GM23248 (cell line): ENCODE results near the gene KCNQ5. TPM values are rescaled to one million over a fixed set of nuclear protein-coding genes. Genes with fewer than 3 reads are reported as not detected.
"Not testable (repeated sequence)": the region's sequence is repeated elsewhere in the genome, so short reads cannot be mapped to it uniquely, and the experiment has no call there.

Source experiments
- DNase-seq: peaks from one replicate; pipeline ENCODE4 v3.0.0-alpha.2; 2015
- H2AFZ ChIP-seq: fragments of 200-600 bp; sonication (generic); 2 replicates; pipeline ENCODE4 v1.6.1; 2016; ENCODE audit warnings: antibody characterized with exemption
- H3F3A ChIP-seq: fragments of 200-600 bp; sonication (generic); 2 replicates; pipeline ENCODE4 v1.6.1; 2016; ENCODE audit warnings: mild to moderate bottlenecking, antibody characterized with exemption, mixed run types; ENCODE audit not compliant: insufficient read depth
- H3K27ac ChIP-seq: fragments of 200-600 bp; sonication (generic); 2 replicates; pipeline ENCODE4 v1.5.1; 2016; ENCODE audit warnings: mild to moderate bottlenecking
- H3K27me3 ChIP-seq: fragments of 200-600 bp; sonication (generic); replicated peaks from 2 replicates; pipeline ENCODE4 v1.6.1; 2016; ENCODE audit warnings: mild to moderate bottlenecking; ENCODE audit not compliant: insufficient read depth
- H3K36me3 ChIP-seq: fragments of 200-600 bp; sonication (generic); 2 replicates; pipeline ENCODE4 v1.6.1; 2016; ENCODE audit warnings: low read depth, mild to moderate bottlenecking
- H3K4me1 ChIP-seq: fragments of 200-600 bp; sonication (generic); 2 replicates; pipeline ENCODE4 v1.6.1; 2016; ENCODE audit warnings: mild to moderate bottlenecking; ENCODE audit not compliant: insufficient read depth
- H3K4me2 ChIP-seq: fragments of 200-600 bp; sonication (generic); one replicate; pipeline ENCODE4 v1.6.1; 2016; ENCODE audit warnings: mild to moderate bottlenecking; ENCODE audit not compliant: unreplicated experiment
- H3K4me3 ChIP-seq: fragments of 200-600 bp; sonication (generic); 2 replicates; pipeline ENCODE4 v1.5.1; 2016; ENCODE audit warnings: mild to moderate bottlenecking
- H3K79me2 ChIP-seq: fragments of 200-600 bp; sonication (generic); 2 replicates; pipeline ENCODE4 v1.6.1; 2016; ENCODE audit warnings: mild to moderate bottlenecking; ENCODE audit not compliant: insufficient read depth
- H3K9ac ChIP-seq: fragments of 200-600 bp; sonication (generic); 2 replicates; pipeline ENCODE4 v1.6.1; 2016; ENCODE audit warnings: mild to moderate bottlenecking
- H3K9me2 ChIP-seq: fragments of 200-600 bp; sonication (generic); 2 replicates; pipeline ENCODE4 v1.6.1; 2016; ENCODE audit warnings: mixed run types, mild to moderate bottlenecking, moderate library complexity; ENCODE audit not compliant: insufficient read depth
- H3K9me3 ChIP-seq: fragments of 200-600 bp; sonication (generic); one replicate; pipeline ENCODE4 v1.6.1; 2017; ENCODE audit warnings: low read depth
- H4K20me1 ChIP-seq: fragments of 200-600 bp; sonication (generic); 2 replicates; pipeline ENCODE4 v1.6.0; 2016; ENCODE audit not compliant: insufficient read depth
- EZH2 ChIP-seq: fragments of 200-600 bp; sonication (generic); IDR thresholded peaks from 2 replicates; pipeline ENCODE4 v1.6.1; 2018; ENCODE audit warnings: antibody characterized with exemption, mild to moderate bottlenecking; ENCODE audit not compliant: insufficient read depth, poor library complexity, severe bottlenecking
- EZH2phosphoT487 ChIP-seq: fragments of 200-600 bp; sonication (generic); IDR thresholded peaks from 2 replicates; pipeline ENCODE4 v1.6.1; 2018; ENCODE audit warnings: antibody characterized with exemption, moderate library complexity, mild to moderate bottlenecking, low read depth; ENCODE audit not compliant: insufficient read depth
- WGBS, 2 experiments: methylation state at CpG; one replicate each; pipeline ENCODE4 v1.1.6; 2015 to 2017; ENCODE audit warnings: low lambda C conversion rate in 2 of 2, low coverage in 1 of 2; ENCODE audit errors: missing lambda C conversion rate in 2 of 2; 5-methylcytosine and 5-hydroxymethylcytosine counted together
- in situ Hi-C: fragments of 300-500 bp; cut with MboI; formaldehyde crosslinking; loops from 2 replicates; pipeline ENCODE4 v1.15.0; 2020
- polyA plus RNA-seq: library from polyadenylated mRNA; unstranded; fragments of >200 nt; fragmentation: Nextera tagmentation; extraction: Ambion mirVana; gene quantifications from 2 replicates; pipeline ENCODE4 v1.2.1, GENCODE V29; 2016
- total RNA-seq: library from RNA; depleted of rRNA; stranded (reverse); fragments of >200 nt; shearing (Covaris generic); gene quantifications from 2 replicates; pipeline ENCODE4 v1.2.3, GENCODE V29; 2014

The KCNQ5 gene
- total and polyA plus RNA-seq, 2 experiments from 2014 or later: 5.7 to 10.8 TPM

DNA sequence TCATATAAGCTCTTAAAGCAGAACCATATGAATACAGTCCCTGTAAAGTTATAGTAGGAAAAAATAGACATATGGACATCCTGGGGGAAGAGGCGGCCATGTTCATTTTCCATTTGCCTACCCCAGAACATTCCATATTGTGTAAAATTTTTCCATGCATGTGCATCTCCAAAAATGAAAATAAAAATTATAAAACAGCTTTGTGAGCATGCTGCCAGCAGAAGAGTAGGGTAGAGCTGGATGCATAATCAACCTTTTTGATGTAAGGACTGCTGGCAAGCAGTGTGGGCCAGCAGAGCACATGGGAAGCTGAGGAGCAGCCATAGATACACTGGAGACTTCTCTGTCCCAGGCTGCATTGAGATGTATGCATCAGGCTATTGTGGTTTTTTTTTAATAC, 271.0 kb downstream of the KCNQ5 start:
- H3K9me2 ChIP-seq: no peaks in the 10 kb centered on the region
- H3K79me2 ChIP-seq: no peaks in the 10 kb centered on the region
- H3K4me3 ChIP-seq: no peak overlapping the region
- H3K36me3 ChIP-seq: no peaks in the 10 kb centered on the region
- H3K4me1 ChIP-seq: no peaks in the 10 kb centered on the region
- no peak overlapping the region for H3K4me2 ChIP-seq
- H3K27me3 ChIP-seq: no peaks in the 10 kb centered on the region
- in situ Hi-C loops: no loop called here
- TF ChIP-seq EZH2: no peak
- WGBS, 2 experiments: 81 to 94% methylated on average over 1 of the region's 1 CpG
- DNase-seq: no peak
- H2AFZ ChIP-seq: no peak overlapping the region
- no peak overlapping the region for H3K9ac ChIP-seq
- H3K27ac ChIP-seq: no peak overlapping the region
- no peaks in the 10 kb centered on the region for H3F3A ChIP-seq
- H4K20me1 ChIP-seq: no peaks in the 10 kb centered on the region
- no peaks in the 10 kb centered on the region for H3K9me3 ChIP-seq

- Histone ChIP-seq H3K4me3 (no peak overlapping the region), H3K9me2 (no peaks in the 10 kb centered on the region), H3K4me2 (no peak overlapping the region), H3K79me2 (no peaks in the 10 kb centered on the region), H3F3A (no peaks in the 10 kb centered on the region), H3K4me1 (no peaks in the 10 kb centered on the region), H4K20me1 (no peaks in the 10 kb centered on the region), H3K36me3 (no peaks in the 10 kb centered on the region), H3K9me3 (no peaks in the 10 kb centered on the region), H2AFZ (no peak overlapping the region), H3K27ac (no peak overlapping the region), H3K27me3 (no peaks in the 10 kb centered on the region), H3K9ac (no peak overlapping the region)
- no peak for TF ChIP-seq EZH2
- no peak for TF ChIP-seq EZH2phosphoT487
- in situ Hi-C loops: no loop called here
- DNase-seq: no peak
- 77 to 78% methylated on average over 2 of the region's 2 CpGs for WGBS, 2 experiments
Observed at GRCh38 chr6:72894091-72894490, 272.2 kb downstream of the KCNQ5 start.

- 39 to 46% methylated on average over 3 of the region's 3 CpGs for WGBS, 2 experiments
- H3K4me3 ChIP-seq, DNase-seq, H3K36me3 ChIP-seq, H3K4me1 ChIP-seq, H3K9me2 ChIP-seq, H3K9ac ChIP-seq, H2AFZ ChIP-seq, H3K4me2 ChIP-seq, H3F3A ChIP-seq, H3K9me3 ChIP-seq, H4K20me1 ChIP-seq, in situ Hi-C loops, H3K27me3 ChIP-seq, H3K27ac ChIP-seq: not testable (repeated sequence)
- H3K79me2 ChIP-seq: peaks cover 16% of the 10 kb centered on the region
Observed at GRCh38 chr6:72898313-72898712, 276.4 kb downstream of the KCNQ5 start.

DNA sequence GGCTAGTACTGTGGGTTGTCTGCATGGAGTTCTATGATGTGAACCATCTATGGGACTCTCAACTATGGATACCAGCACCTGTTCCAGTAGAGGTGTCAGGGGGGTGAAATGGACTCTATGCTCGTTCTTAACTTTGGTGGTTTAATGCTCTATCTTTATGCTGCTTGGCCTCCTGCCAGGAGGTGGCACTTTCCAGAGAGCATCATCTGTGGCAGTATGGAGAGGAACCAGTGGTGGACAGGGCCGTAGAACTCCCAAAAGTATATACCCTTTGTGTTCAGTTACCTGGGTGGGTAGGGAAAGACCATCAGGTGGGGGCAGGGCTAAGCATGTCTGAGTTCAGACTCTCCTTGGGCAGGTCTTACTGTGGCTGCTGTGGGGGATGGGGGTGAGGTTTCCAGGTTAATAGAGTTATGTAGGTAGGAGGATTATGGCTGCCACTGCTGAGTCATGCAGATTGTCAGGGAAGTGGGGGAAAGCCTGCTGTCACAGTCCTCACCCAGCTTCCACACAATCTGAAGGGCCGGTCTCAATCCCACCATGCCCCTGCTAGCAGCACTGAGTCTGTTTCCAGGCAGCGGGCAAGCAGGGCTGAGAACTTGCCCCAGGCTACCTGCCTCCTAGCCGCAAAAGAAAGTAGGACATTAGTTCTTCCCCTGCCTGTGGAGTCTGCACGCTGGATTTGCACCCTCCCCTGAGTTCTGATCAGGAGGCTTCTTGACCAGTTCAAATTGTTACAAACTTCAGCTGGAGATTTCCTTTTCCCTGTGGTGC, 284.0 kb downstream of the KCNQ5 start:
- Histone ChIP-seq H3F3A (no peaks in the 10 kb centered on the region), H3K79me2 (peaks cover 51% of the 10 kb centered on the region)
- TF ChIP-seq EZH2phosphoT487 (no peak), EZH2 (no peak)

More for the DNA sequence above, 284.0 kb downstream of the KCNQ5 start:
- H3K9ac ChIP-seq: no peak overlapping the region
- H3K9me2 ChIP-seq: no peaks in the 10 kb centered on the region
- H3K36me3 ChIP-seq: no peaks in the 10 kb centered on the region
- H3K9me3 ChIP-seq: peaks cover 3% of the 10 kb centered on the region
- H4K20me1 ChIP-seq: no peaks in the 10 kb centered on the region
- H3K4me2 ChIP-seq: no peak overlapping the region
- H3K4me1 ChIP-seq: no peaks in the 10 kb centered on the region
- no peak for DNase-seq
- no peak overlapping the region for H2AFZ ChIP-seq
- H3K27me3 ChIP-seq: no peaks in the 10 kb centered on the region
- no peak overlapping the region for H3K4me3 ChIP-seq
- in situ Hi-C loops: no loop called here
- WGBS, 2 experiments: 82 to 84% methylated on average over 6 of the region's 6 CpGs
- H3K27ac ChIP-seq: no peak overlapping the region
